Kidney (tissue), 14 donors: Measurements from ENCODE around the gene CPNE2. TPM values are rescaled to one million over a fixed set of nuclear protein-coding genes. Genes with fewer than 3 reads are reported as not detected.

Experiments
- DNase-seq, 5 donors: peaks; one replicate each; pipeline ENCODE4 v3.0.0-alpha.2; 2013 to 2020
- FAIRE-seq: peaks from 2 replicates; lab custom pipeline; 2012; peaks lifted over from hg19 to GRCh38; lab: Jason Lieb, UNC
- H3K27ac ChIP-seq, 2 donors: one replicate each; pipeline ENCODE4 v1.7.0; 2013; ENCODE audit warnings: low read depth in 2 of 2, low read length in 2 of 2, inconsistent platforms in 1 of 2
- H3K27me3 ChIP-seq: one replicate; pipeline ENCODE4 v1.7.1; 2013; ENCODE audit warnings: low read length, inconsistent platforms; ENCODE audit not compliant: control insufficient read depth, insufficient read depth
- H3K36me3 ChIP-seq, 3 donors: one replicate each; pipeline versions ENCODE4 v1.7.0 to v1.7.1; 2013; ENCODE audit warnings: low read length in 3 of 3, control low read depth in 1 of 3, inconsistent platforms in 1 of 3; ENCODE audit not compliant: insufficient read depth in 3 of 3, control insufficient read depth in 2 of 3
- H3K4me1 ChIP-seq, 3 donors: one replicate each; pipeline versions ENCODE4 v1.7.0 to v1.7.1; 2013; ENCODE audit warnings: low read length in 3 of 3, inconsistent platforms in 1 of 3, low read depth in 1 of 3; ENCODE audit not compliant: control insufficient read depth in 2 of 3, insufficient read depth in 2 of 3
- H3K4me3 ChIP-seq, 3 donors: one replicate each; pipeline versions ENCODE4 v1.7.0 to v1.8.1; 2013; ENCODE audit warnings: low read length in 3 of 3, control low read depth in 1 of 3, inconsistent platforms in 1 of 3
- H3K9ac ChIP-seq, 3 donors: one replicate each; pipeline versions ENCODE4 v1.7.0 to v1.7.1; 2013; ENCODE audit warnings: low read length in 3 of 3, control low read depth in 1 of 3, inconsistent platforms in 1 of 3
- H3K9me3 ChIP-seq, 3 donors: one replicate each; pipeline versions ENCODE4 v1.7.0 to v1.7.1; 2013; ENCODE audit warnings: low read length in 3 of 3, control low read depth in 1 of 3, inconsistent platforms in 1 of 3; ENCODE audit not compliant: control insufficient read depth in 2 of 3, insufficient read depth in 1 of 3
- intact Hi-C: fragments of 100-400 bp; cut with DNase I; formaldehyde crosslinking; loops from one replicate; pipeline ENCODE4 v1.11.1; 2022
- polyA plus RNA-seq: library from polyadenylated mRNA; stranded (reverse); fragments of 350-450 nt; fragmentation: Illumina TruSeq; extraction: RNeasy Lipid Tissue Mini Kit (QIAGEN cat#74804); gene quantifications from one replicate; pipeline ENCODE4 v1.2.3, GENCODE V29; 2014; ENCODE audit warnings: low read depth, low replicate concordance; ENCODE audit not compliant: insufficient read depth
- total RNA-seq: library from RNA; stranded (reverse); fragmentation: NEBNext Ultra II Directional; extraction: Animal tissue kit (Norgen Biotek cat#: 25700); gene quantifications from one replicate; pipeline ENCODE4 v1.2.1, GENCODE V29; 2021
- TF ChIP-seq, protein P1 (sequence below): IDR thresholded peaks from 3 replicates; pipeline ENCODE4 v1.5.1; 2012; ENCODE audit warnings: mild to moderate bottlenecking, moderate library complexity, borderline replicate concordance; ENCODE audit not compliant: insufficient read depth; ENCODE audit errors: extremely low read depth
- donor health status: control.
- donor health status: control.
- donor health status: control.
- donor health status: control.
- donor health status: control.
- donor health status: DM: yes; HTN: yes; CAD: no.
- donor health status: Normal renal cell carcinoma (clear cell type).

Gene CPNE2
- total and polyA plus RNA-seq, 2 donors from 2014 or later: 24.1 to 33.1 TPM

DNA sequence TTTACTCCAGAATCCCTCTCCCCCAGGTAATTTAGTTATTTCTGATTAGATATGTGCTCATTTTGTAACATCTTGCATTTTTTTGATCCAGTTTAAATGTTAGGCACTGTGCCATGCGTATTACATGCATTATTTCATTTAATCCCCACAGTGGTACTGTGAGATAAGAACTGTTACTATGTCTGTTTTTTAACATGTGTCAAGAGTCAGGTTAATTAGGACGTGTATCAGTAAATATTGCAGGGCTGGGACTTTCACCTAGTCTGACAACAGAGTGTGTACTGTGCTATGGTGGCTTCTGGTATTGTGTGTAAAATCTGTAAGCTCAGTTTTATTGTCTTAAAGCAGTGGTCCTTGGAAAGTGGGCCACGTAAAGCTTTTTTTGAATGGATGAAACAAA is 104.4 kb downstream of the CPNE2 start:
- intact Hi-C loops: no loop called here
- no peak overlapping the region for H3K27ac ChIP-seq
- TF ChIP-seq, protein P1, sequence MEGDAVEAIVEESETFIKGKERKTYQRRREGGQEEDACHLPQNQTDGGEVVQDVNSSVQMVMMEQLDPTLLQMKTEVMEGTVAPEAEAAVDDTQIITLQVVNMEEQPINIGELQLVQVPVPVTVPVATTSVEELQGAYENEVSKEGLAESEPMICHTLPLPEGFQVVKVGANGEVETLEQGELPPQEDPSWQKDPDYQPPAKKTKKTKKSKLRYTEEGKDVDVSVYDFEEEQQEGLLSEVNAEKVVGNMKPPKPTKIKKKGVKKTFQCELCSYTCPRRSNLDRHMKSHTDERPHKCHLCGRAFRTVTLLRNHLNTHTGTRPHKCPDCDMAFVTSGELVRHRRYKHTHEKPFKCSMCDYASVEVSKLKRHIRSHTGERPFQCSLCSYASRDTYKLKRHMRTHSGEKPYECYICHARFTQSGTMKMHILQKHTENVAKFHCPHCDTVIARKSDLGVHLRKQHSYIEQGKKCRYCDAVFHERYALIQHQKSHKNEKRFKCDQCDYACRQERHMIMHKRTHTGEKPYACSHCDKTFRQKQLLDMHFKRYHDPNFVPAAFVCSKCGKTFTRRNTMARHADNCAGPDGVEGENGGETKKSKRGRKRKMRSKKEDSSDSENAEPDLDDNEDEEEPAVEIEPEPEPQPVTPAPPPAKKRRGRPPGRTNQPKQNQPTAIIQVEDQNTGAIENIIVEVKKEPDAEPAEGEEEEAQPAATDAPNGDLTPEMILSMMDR: no peak
- H3K27me3 ChIP-seq: no peaks in the 10 kb centered on the region
- H3K4me1 ChIP-seq: peaks cover 0 to 7% (median 0%) of the 10 kb centered on the region in 3 donors
- DNase-seq: no peak
- no peak overlapping the region for H3K4me3 ChIP-seq
- H3K36me3 ChIP-seq: no peaks in the 10 kb centered on the region
- no peaks in the 10 kb centered on the region for H3K9me3 ChIP-seq
- H3K9ac ChIP-seq: no peak overlapping the region
- no peak for FAIRE-seq

Other genes with a start within 250 kb of the CPNE2 start
- gene SLC12A3, start 227.4 kb upstream of the CPNE2 start, total RNA-seq: 5.4 TPM
- gene SLC12A3, start 227.4 kb upstream of the CPNE2 start, polyA plus RNA-seq: 277 TPM
- 209 TPM for gene HERPUD1, start 160.4 kb upstream of the CPNE2 start, total RNA-seq
- 234 TPM for gene HERPUD1, start 160.4 kb upstream of the CPNE2 start, polyA plus RNA-seq
- 1.3 TPM for gene CETP, start 130.6 kb upstream of the CPNE2 start, total RNA-seq
- gene CETP, start 130.6 kb upstream of the CPNE2 start, polyA plus RNA-seq: 2.1 TPM
- 55.6 TPM for gene NLRC5, start 103.0 kb upstream of the CPNE2 start, total RNA-seq
- gene NLRC5, start 103.0 kb upstream of the CPNE2 start, polyA plus RNA-seq: 7.1 TPM
- gene PSME3IP1, start 93.5 kb downstream of the CPNE2 start, total RNA-seq: 84.6 TPM
- gene PSME3IP1, start 93.5 kb downstream of the CPNE2 start, polyA plus RNA-seq: 79.1 TPM
- gene RSPRY1, start 93.7 kb downstream of the CPNE2 start, total RNA-seq: 32.2 TPM
- gene RSPRY1, start 93.7 kb downstream of the CPNE2 start, polyA plus RNA-seq: 14.4 TPM
- 61.5 TPM for gene ARL2BP, start 152.7 kb downstream of the CPNE2 start, total RNA-seq
- gene ARL2BP, start 152.7 kb downstream of the CPNE2 start, polyA plus RNA-seq: 53.9 TPM
- gene PLLP, start 192.1 kb downstream of the CPNE2 start, total RNA-seq: 64.4 TPM
- 83.8 TPM for gene PLLP, start 192.1 kb downstream of the CPNE2 start, polyA plus RNA-seq